Transverse colon (tissue), 4 donors: ENCODE data around the gene SOX2.

ENCODE experiments used
- EP300 ChIP-seq: sonication (generic); formaldehyde crosslinking; IDR thresholded peaks from one replicate; pipeline ENCODE4 v1.6.1; 2017; ENCODE audit warnings: antibody characterized with exemption, low read depth
- POLR2A ChIP-seq: fragments of 450-650 bp; IDR thresholded peaks from one replicate; pipeline ENCODE4 v1.6.1; 2016; ENCODE audit warnings: antibody characterized with exemption, mild to moderate bottlenecking, moderate library complexity
- POLR2AphosphoS5 ChIP-seq, 3 donors: sonication (generic); formaldehyde crosslinking; IDR thresholded peaks; one replicate each; pipeline ENCODE4 v1.6.1; 2016; ENCODE audit warnings: antibody characterized with exemption in 3 of 3
- TF ChIP-seq, protein P1 (sequence below), 5 experiments: fragments of 200-600 bp in 3 of 5; fragments of 450-650 bp in 2 of 5; sonication (generic) in 3 of 5; IDR thresholded peaks; 1 replicate in 2 of 5; 2 replicates in 3 of 5; pipeline ENCODE4 v1.5.1; 2016 to 2017; ENCODE audit warnings: antibody characterized with exemption in 5 of 5, inconsistent platforms in 3 of 5, mild to moderate bottlenecking in 2 of 5, moderate library complexity in 1 of 5

DNA sequence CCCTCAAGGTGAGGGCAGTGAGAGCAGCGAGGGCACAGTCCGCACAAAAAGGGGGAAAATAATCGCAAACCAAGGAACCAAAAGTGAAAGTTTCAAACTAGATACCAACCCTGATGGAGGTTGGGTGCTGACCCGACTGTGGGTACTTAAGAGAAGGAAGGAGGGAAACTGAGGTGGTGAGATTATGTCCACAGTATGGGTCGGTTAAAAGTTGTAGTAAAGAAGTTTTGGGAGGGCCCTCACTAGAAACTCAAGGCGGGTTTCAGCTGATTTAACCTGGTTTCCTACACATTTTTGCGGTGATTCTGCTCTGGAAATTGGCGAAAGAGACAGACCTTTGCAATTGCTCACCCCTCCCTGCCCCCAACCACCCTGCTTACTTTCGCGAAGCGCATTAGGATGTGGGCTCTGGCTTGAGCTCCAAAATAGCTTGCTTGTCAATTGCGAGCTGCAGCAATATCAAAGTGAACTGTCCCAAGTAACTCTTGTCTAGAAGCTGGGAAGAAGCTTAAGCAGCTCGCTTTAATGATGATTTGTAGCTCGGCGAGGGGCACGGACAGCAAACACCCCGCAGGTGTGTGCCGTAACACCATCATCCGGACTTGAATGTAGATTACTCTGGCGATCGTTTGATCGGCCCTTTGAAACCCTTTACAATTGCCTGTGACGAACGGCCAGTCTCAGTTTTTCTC is 15.8 kb downstream of the SOX2 start:
- no peak for TF ChIP-seq POLR2A
- no peak for TF ChIP-seq POLR2AphosphoS5 (IDR thresholded peaks at IDR 0.05)
- TF ChIP-seq, protein P1, sequence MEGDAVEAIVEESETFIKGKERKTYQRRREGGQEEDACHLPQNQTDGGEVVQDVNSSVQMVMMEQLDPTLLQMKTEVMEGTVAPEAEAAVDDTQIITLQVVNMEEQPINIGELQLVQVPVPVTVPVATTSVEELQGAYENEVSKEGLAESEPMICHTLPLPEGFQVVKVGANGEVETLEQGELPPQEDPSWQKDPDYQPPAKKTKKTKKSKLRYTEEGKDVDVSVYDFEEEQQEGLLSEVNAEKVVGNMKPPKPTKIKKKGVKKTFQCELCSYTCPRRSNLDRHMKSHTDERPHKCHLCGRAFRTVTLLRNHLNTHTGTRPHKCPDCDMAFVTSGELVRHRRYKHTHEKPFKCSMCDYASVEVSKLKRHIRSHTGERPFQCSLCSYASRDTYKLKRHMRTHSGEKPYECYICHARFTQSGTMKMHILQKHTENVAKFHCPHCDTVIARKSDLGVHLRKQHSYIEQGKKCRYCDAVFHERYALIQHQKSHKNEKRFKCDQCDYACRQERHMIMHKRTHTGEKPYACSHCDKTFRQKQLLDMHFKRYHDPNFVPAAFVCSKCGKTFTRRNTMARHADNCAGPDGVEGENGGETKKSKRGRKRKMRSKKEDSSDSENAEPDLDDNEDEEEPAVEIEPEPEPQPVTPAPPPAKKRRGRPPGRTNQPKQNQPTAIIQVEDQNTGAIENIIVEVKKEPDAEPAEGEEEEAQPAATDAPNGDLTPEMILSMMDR (IDR thresholded peaks at IDR 0.05): no peak
- no peak for TF ChIP-seq EP300
